Measurements from ENCODE around the gene SPACDR. TPM values are rescaled to one million over a fixed set of nuclear protein-coding genes. Genes with fewer than 3 reads are reported as not detected.

The SPACDR gene
- total and polyA plus RNA-seq, 9 of the 15 experiments (the other 6 are each of a cell fraction or from before 2014, with no cell fraction given): 0.07 to 0.55 (median 0.14) TPM; not detected in 1

GRCh38 chr7:100490483-100491191 is 26.6 kb upstream of the SPACDR start:
- no peak overlapping the region for H3K9ac ChIP-seq (ENCODE audit: insufficient read depth in 1 of 2, low read depth in 2 of 2, low read length in 2 of 2)
- no peaks in the 10 kb centered on the region for H3K27me3 ChIP-seq (ENCODE audit: control insufficient read depth in 2 of 2, insufficient read depth in 2 of 2, low read length in 2 of 2)
- WGBS (ENCODE audit: insufficient coverage, low coverage, missing lambda C conversion rate): 33% methylated on average over 22 of the region's 25 CpGs
- CTCF ChIA-PET (ENCODE audit: low intra/inter-chr PET ratio): no interaction called here
- BruUV-seq (replicated peaks): no TSS peak
- H4K20me1 ChIP-seq (replicated peaks; ENCODE audit: control insufficient read depth, insufficient read depth, low read length): no peaks in the 10 kb centered on the region
- no peak overlapping the region for H2AFZ ChIP-seq (ENCODE audit: low read depth, low read length)
- TF ChIP-seq POLR2AphosphoS5 (IDR thresholded peaks at IDR 0.05; ENCODE audit: control insufficient read depth, insufficient read depth, low read depth, low read length) (no peak), NR2C2 (CRISPR knock-in tag; IDR thresholded peaks at IDR 0.05) (no peak), NR2C2 (tag; IDR thresholded peaks at IDR 0.05) (no peak), SP2 (IDR thresholded peaks at IDR 0.05; ENCODE audit: extremely low read depth, low read depth, low read length, poor library complexity, severe bottlenecking) (no peak), TFAP4 (CRISPR knock-in tag; IDR thresholded peaks at IDR 0.05; ENCODE audit: borderline replicate concordance) (no peak), RBM17 (IDR thresholded peaks at IDR 0.05; ENCODE audit: borderline replicate concordance, low read depth, low read length) (no peak), MYBL2 (IDR thresholded peaks at IDR 0.05; ENCODE audit: low read depth) (no peak), MYBL2 (CRISPR knock-in tag; IDR thresholded peaks at IDR 0.05; ENCODE audit: borderline replicate concordance) (no peak)
- no peak overlapping the region for H3K4me2 ChIP-seq (ENCODE audit: insufficient read depth, low read length)
- intact Hi-C loops (cut with micrococcal nuclease): no loop called here
- no peaks in the 10 kb centered on the region for H3K9me3 ChIP-seq (replicated peaks; ENCODE audit: control insufficient read depth, insufficient read depth, low read depth, low read length)
- H3K4me1 ChIP-seq (replicated peaks in 1 of 2; ENCODE audit: control insufficient read depth in 2 of 2, insufficient read depth in 2 of 2, low read length in 2 of 2): peaks cover 4 to 51% of the 10 kb centered on the region in 2 experiments; a peak in 3 of 5 replicates
- H3K36me3 ChIP-seq (ENCODE audit: control insufficient read depth, insufficient read depth, low read length): no peaks in the 10 kb centered on the region
- no peaks in the 10 kb centered on the region for H3K79me2 ChIP-seq (ENCODE audit: control insufficient read depth, insufficient read depth, low read length)
- no peak overlapping the region for H3K27ac ChIP-seq (ENCODE audit: extremely low read depth, low read depth, low read length)
- no peak for FAIRE-seq
- ATAC-seq: no peak
- POLR2A ChIA-PET: interaction anchor here (0.6 to 1.5 kb wide), 4 partner anchors 16 to 1365 kb away, joined by 3 to 4 read pairs (median 4); partner anchors contain the start of gene GNB2
- in situ Hi-C loops (cut with MboI): no loop called here
- H3K9me1 ChIP-seq (ENCODE audit: control insufficient read depth, insufficient read depth, low read length): no peaks in the 10 kb centered on the region
- DNase-seq (ENCODE audit: extremely low read depth in 1 of 4, low spot score in 3 of 4): peak in 3 of 4 experiments; percentile 8 to 16 (median 10)
- H3K4me3 ChIP-seq: no peak overlapping the region

All from K562 (cell line).